Measurements from ENCODE around the gene BPIFA3.
A peak's percentile ranks its signal among the peaks of the same experiment; 100 is the strongest.

The BPIFA3 gene

DNA sequence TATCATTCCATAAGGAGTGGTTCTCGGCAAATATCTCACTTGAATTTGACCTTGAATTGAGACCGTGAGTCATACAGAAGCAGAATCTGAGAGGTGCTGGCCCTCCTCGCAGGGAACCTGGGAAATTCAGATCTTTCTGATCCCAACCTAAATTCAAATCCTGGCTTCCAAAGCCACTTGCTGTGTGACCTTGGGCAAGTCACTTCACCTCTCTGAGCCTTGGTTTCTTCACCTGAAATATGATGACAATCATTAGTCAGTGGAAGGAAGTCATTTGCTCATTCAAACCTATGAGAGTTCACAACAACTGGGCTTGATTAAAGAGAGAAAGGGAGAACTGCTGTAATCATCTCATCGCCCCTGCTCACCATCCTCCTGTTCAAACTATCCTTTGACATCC, 7.2 kb downstream of the BPIFA3 start:
- DNase-seq (ENCODE audit: low read depth, low spot score): no peak

GRCh38 chr20:33229843-33230242, 12.7 kb downstream of the BPIFA3 start:
- no peak for DNase-seq (ENCODE audit: low read depth, low spot score)

- no peak for DNase-seq (ENCODE audit: low read depth, low spot score)
Measured at GRCh38 chr20:33231237-33231636, 14.1 kb downstream of the BPIFA3 start.

GRCh38 chr20:33232486-33233072, 15.4 kb downstream of the BPIFA3 start:
- no peak for DNase-seq (ENCODE audit: low read depth, low spot score)

- peak; percentile 54 for DNase-seq (ENCODE audit: low read depth, low spot score)
Measured at GRCh38 chr20:33233129-33233774, 16.1 kb downstream of the BPIFA3 start.

GRCh38 chr20:33234050-33234449, 16.9 kb downstream of the BPIFA3 start:
- no peak for DNase-seq (ENCODE audit: low read depth, low spot score)

- no peak for DNase-seq (ENCODE audit: low read depth, low spot score)
Measured at GRCh38 chr20:33235696-33236095, 18.5 kb downstream of the BPIFA3 start, which contains the start of gene BPIFA1. BPIFA1 (plus strand) TSS chr20:33235996; CDS start chr20:33237712, 1,716 bp downstream.

DNA sequence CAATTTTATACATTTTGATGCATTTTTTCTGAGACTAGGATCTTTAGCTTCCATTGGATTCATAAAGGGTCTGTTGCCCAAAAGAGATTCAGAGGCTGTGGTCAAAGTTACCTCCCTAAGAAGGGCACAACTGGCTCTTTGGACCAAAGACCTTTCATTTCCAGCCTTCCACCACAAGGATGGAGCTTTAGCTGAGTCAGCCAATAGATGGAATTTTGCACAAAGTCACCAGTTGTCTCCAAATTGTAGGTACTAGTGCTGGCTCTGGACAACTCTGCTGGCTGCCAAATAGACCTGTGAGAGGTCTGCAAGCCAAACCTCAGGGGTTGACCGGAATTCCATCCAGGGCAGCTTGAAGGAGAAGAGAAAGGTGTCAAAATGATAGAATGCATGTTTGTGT, 19.2 kb downstream of the BPIFA3 start:
- DNase-seq (ENCODE audit: low read depth, low spot score): no peak

GRCh38 chr20:33237989-33238388, 20.8 kb downstream of the BPIFA3 start:
- DNase-seq (ENCODE audit: low read depth, low spot score): no peak

GRCh38 chr20:33239418-33239817, 22.3 kb downstream of the BPIFA3 start:
- DNase-seq (ENCODE audit: low read depth, low spot score): no peak

DNA sequence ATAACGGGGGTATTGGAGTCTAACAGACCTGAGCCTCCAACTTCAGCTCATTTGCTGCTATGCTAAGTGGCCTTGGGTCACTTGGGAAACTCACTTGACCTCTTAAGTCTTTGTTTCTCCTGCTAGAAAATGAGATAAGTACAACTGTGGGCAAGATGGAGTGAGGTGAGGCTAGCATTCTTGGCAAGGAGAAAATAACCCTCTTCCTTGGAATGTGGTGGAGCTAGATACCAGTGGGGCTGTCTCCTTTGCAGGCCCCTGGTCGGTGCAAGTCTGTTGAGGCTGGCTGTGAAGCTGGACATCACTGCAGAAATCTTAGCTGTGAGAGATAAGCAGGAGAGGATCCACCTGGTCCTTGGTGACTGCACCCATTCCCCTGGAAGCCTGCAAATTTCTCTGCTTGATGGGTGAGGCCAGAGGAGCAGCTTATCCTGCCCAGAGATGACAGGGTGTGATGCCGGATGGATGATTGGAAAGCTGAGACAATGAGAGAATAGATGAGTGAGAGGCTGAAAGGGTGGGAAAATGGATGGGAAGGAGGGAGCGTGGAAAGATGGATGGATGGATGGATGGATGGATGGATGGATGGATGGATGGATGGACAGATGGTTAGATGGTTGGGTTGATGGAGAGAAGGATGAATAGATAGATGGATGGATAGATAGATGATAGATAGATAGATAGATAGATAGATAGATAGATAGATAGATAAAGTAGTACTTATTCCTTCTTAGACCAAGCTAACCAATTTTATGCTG, 23.0 kb downstream of the BPIFA3 start:
- no peak for DNase-seq (ENCODE audit: low read depth, low spot score)

DNA sequence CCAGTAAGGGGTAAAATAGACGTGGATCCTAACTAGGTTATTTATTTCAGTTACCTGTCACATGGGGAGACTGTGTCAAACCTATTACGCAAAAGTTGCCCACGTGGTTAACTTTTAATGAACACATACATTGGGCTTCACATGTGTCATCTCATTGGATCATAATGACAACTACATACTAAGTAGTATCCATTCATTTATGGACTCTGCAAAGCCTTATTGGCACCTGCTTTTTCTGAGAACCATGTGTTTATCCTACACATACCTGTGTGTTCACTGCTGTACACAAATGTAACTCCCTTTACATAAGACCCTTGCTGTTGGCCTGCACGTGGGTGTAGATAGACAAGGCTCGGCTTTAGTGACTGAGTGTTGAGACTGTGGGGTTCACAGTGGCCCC, 23.8 kb downstream of the BPIFA3 start:
- DNase-seq (ENCODE audit: low read depth, low spot score): no peak

- no peak for DNase-seq (ENCODE audit: low read depth, low spot score)
Measured at GRCh38 chr20:33242319-33243100, 25.4 kb downstream of the BPIFA3 start.

- DNase-seq (ENCODE audit: low read depth, low spot score): no peak
Measured at GRCh38 chr20:33246077-33246476, 28.9 kb downstream of the BPIFA3 start.

- DNase-seq (ENCODE audit: low read depth, low spot score): no peak
Measured at GRCh38 chr20:33249456-33249855, 32.3 kb downstream of the BPIFA3 start.

DNA sequence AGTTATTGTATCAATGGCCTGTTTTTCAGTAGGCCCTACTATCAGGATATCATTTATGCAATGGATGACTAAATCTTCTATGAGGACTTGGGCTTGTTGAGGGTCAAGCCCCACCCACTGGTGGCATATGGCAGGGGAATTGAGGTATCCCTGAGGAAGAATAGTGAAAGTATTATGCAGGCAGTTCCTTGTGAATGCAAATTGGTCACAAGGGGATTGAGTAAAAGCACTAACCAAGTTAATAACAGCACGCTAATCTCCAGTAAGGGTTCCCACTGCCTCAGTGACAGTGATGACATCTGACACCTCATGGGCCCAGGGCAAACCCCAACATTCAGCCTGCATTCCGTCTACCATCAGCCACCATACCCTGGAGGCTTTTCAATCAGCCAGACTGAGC, 33.5 kb downstream of the BPIFA3 start:
- peak; percentile 39 for DNase-seq (ENCODE audit: low read depth, low spot score)

DNA sequence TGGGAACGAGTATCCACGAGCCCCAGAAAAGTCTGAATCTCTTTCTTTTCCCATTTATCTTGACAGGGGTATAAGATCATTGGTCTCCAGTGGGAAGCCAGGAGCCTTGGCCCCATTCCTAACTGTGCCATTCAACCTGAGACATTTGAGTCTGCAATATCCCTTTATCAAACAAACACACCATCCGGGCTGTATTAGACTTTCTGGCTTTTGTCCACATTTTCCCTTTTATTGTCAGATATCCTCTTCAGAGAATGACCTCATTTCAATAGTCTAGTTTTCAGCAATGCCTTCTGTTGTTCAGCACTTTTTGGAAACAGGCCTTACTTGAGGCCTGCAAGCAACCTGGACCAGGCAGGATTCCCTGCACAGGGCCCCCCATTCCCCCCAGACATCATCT, 34.3 kb downstream of the BPIFA3 start:
- no peak for DNase-seq (ENCODE audit: low read depth, low spot score)

DNA sequence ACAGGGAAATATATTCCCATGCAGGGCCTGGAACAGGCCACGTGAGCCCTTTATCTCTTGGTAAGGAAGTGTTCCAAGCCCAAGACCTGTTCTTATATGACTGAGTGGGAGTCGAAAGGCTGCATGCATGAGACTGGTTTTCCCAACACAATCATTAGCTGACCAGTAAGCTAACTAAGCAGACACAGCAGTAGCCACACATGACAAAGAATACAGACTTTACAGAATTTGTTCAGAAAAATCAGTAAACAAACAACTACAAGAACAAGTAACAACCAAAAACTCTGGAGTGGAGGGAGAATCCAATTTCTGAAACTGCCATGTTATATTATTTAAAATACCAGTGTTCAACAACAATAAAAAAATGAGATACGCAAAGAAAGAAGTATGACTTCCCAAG, 35.3 kb downstream of the BPIFA3 start:
- DNase-seq (ENCODE audit: low read depth, low spot score): no peak

- DNase-seq (ENCODE audit: low read depth, low spot score): no peak
Measured at GRCh38 chr20:33255005-33255404, 37.9 kb downstream of the BPIFA3 start.

DNA sequence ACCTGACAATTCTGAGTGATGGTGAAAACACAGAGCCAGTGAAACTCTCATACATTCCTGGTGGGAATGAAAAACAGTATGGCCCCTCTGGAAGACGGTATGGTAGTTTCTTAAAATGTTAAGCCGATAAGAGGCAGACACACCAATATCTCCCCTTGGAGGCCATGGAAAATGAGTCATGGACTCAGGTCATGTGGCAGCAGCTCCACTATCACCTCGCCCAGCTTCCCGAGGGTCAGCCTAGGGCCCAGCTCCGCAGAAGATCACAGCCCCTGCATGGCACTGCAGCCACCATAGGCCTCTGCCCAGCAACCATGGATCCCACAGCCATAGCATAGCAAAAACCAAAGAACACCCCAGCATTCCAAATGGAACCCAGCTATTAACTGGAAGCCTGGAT, 40.1 kb downstream of the BPIFA3 start:
- no peak for DNase-seq (ENCODE audit: low read depth, low spot score)

- DNase-seq (ENCODE audit: low read depth, low spot score): no peak
Measured at GRCh38 chr20:33259371-33259770, 42.2 kb downstream of the BPIFA3 start.

- no peak for DNase-seq (ENCODE audit: low read depth, low spot score)
Measured at GRCh38 chr20:33261465-33261864, 44.3 kb downstream of the BPIFA3 start.
